GM12878 (cell line): Measurements from ENCODE around the gene SBF1. TPM values are rescaled to one million over a fixed set of nuclear protein-coding genes. Genes with fewer than 3 reads are reported as not detected.
"Not testable (repeated sequence)": the region's sequence is repeated elsewhere in the genome, so short reads cannot be mapped to it uniquely, and the experiment has no call there.

Experiments used
- ATAC-seq: fragments of 200-7000 bp; cut with Tn5 transposase; 3 replicates; pipeline ENCODE4 v1.9.1; 2020; ENCODE audit warnings: mild to moderate bottlenecking, moderate library complexity
- BruUV-seq: library from RNA; stranded (reverse); fragments of 400-500 nt; replicated peaks from 2 replicates; lab custom pipeline; 2021; lab: Mats Ljungman, UMichigan
- CTCF ChIA-PET: fragments of 300-600 bp; sonication (Branson Sonifier 250); formaldehyde crosslinking; extraction: SDS; loops from one replicate; lab custom pipeline; 2021; ENCODE audit warnings: inconsistent platforms; lab: Yijun Ruan, JAX
- POLR2A ChIA-PET: fragments of 350-600 bp; formaldehyde crosslinking; extraction: SDS; loops from one replicate; lab custom pipeline; 2021; ENCODE audit warnings: inconsistent platforms; lab: Charles Lee
- RAD21 ChIA-PET: fragments of 300-600 bp; sonication (Branson Sonifier 250); formaldehyde crosslinking; loops from one replicate; lab custom pipeline; 2023; ENCODE audit warnings: antibody characterized with exemption; ENCODE audit not compliant: unreplicated experiment; lab: Charles Lee
- SMC1A ChIA-PET: fragments of 300-600 bp; sonication (Branson Sonifier 250); formaldehyde crosslinking; loops from one replicate; lab custom pipeline; 2023; ENCODE audit not compliant: unreplicated experiment, uncharacterized antibody; lab: Charles Lee
- DNase-seq: peaks from one replicate; pipeline ENCODE4 v3.0.0-alpha.2; 2011; ENCODE audit warnings: low read depth, low spot score
- FAIRE-seq: peaks from 3 replicates; lab custom pipeline; 2011; peaks lifted over from hg19 to GRCh38; lab: Jason Lieb, UNC
- H2AFZ ChIP-seq: 2 replicates; pipeline ENCODE4 v1.6.0; 2011; ENCODE audit warnings: low read depth, low read length, control low read depth; ENCODE audit not compliant: control insufficient read depth
- H3K27ac ChIP-seq: 2 replicates; pipeline ENCODE4 v1.5.1; 2011; ENCODE audit warnings: control low read depth; ENCODE audit not compliant: control insufficient read depth, insufficient read depth
- H3K27me3 ChIP-seq, 2 experiments: replicated peaks in 1 of 2; 2 replicates each; pipeline versions ENCODE4 v1.6.0 to v1.6.1; 2011; ENCODE audit warnings: low read length in 1 of 2; ENCODE audit not compliant: control insufficient read depth in 2 of 2, insufficient read depth in 2 of 2
- H3K36me3 ChIP-seq, 2 experiments: 2 replicates each; pipeline ENCODE4 v1.5.1; 2011; ENCODE audit warnings: low read length in 1 of 2; ENCODE audit not compliant: control insufficient read depth in 2 of 2, insufficient read depth in 2 of 2
- H3K4me1 ChIP-seq: 2 replicates; pipeline ENCODE4 v1.6.1; 2011; ENCODE audit warnings: mild to moderate bottlenecking, low read length, moderate library complexity, mixed read lengths; ENCODE audit not compliant: control insufficient read depth, insufficient read depth
- H3K4me2 ChIP-seq: 2 replicates; pipeline ENCODE4 v1.6.0; 2011; ENCODE audit warnings: control low read depth; ENCODE audit not compliant: control insufficient read depth, insufficient read depth
- H3K4me3 ChIP-seq: fragments of 200-600 bp; sonication (generic); 2 replicates; pipeline ENCODE4 v1.5.1; 2016
- H3K79me2 ChIP-seq: 2 replicates; pipeline ENCODE4 v1.6.0; 2011; ENCODE audit warnings: low read length; ENCODE audit not compliant: control insufficient read depth, insufficient read depth
- H3K9ac ChIP-seq: 2 replicates; pipeline ENCODE4 v1.8.0; 2011; ENCODE audit warnings: low read length, control low read depth, mixed read lengths; ENCODE audit not compliant: control insufficient read depth, insufficient read depth
- H3K9me3 ChIP-seq: replicated peaks from 3 replicates; pipeline ENCODE4 v1.5.1; 2011; ENCODE audit warnings: mild to moderate bottlenecking, low read length; ENCODE audit not compliant: control insufficient read depth, insufficient read depth
- H4K20me1 ChIP-seq: 2 replicates; pipeline ENCODE4 v1.6.0; 2011; ENCODE audit not compliant: control insufficient read depth, insufficient read depth
- BCL11A ChIP-seq: IDR thresholded peaks from 2 replicates; pipeline ENCODE4 v1.6.1; 2011; ENCODE audit warnings: low read depth, low read length
- NKRF ChIP-seq: fragments of 450-650 bp; conservative IDR thresholded peaks from 2 replicates; pipeline ENCODE4 v1.6.1; 2017; ENCODE audit warnings: mild to moderate bottlenecking, moderate library complexity
- WGBS: methylation state at CpG from one replicate; pipeline ENCODE4 v1.1.6; 2016; ENCODE audit warnings: low lambda C conversion rate; ENCODE audit not compliant: insufficient replicate concordance, insufficient coverage; ENCODE audit errors: missing lambda C conversion rate; 5-methylcytosine and 5-hydroxymethylcytosine counted together
- in situ Hi-C: fragments of 300-500 bp; cut with MboI; formaldehyde crosslinking; loops from 9 replicates; pipeline ENCODE4 v1.14.3; 2018; ENCODE audit warnings: mixed read lengths
- intact Hi-C: fragments of 100-400 bp; cut with micrococcal nuclease; formaldehyde crosslinking; loops from one replicate; pipeline ENCODE4 v1.14.2; 2022; ENCODE audit not compliant: unreplicated experiment
- polyA plus RNA-seq, 11 experiments: library from polyadenylated mRNA; depleted of rRNA in 4 of 11; unstranded in 6 of 11; stranded (reverse) in 5 of 11; fragments of >200 nt; fragmentation: Nextera tagmentation in 4 of 11; fragmentation: Illumina TruSeq in 1 of 11; extraction: Ambion mirVana in 4 of 11; extraction: Trizol in 1 of 11; gene quantifications; 1 replicate in 1 of 11; 2 replicates in 10 of 11; pipeline versions ENCODE4 v1.2.1 to v1.2.3, GENCODE V29; 2011 to 2016; ENCODE audit warnings: inconsistent platforms in 2 of 11, missing spikeins in 2 of 11, low read depth in 1 of 11
- total RNA-seq, 4 experiments: library from RNA; depleted of rRNA in 3 of 4; stranded (reverse); fragments of >200 nt in 3 of 4; fragmentation: Illumina TruSeq in 1 of 4; extraction: Trizol in 1 of 4; gene quantifications; 2 replicates each; pipeline versions ENCODE4 v1.2.1 to v1.2.3, GENCODE V29; 2013 to 2021

The SBF1 gene
- total and polyA plus RNA-seq, 10 of the 15 experiments (the other 5 are each of a cell fraction or from before 2014, with no cell fraction given): 0.23 to 95.0 (median 17.8) TPM

- TF ChIP-seq NKRF (no peak), BCL11A (no peak)
- TF ChIP-seq, all 136 proteins: peak for 0
Measured at GRCh38 chr22:50414476-50415248, 60.2 kb downstream of the SBF1 start (continued).

DNA sequence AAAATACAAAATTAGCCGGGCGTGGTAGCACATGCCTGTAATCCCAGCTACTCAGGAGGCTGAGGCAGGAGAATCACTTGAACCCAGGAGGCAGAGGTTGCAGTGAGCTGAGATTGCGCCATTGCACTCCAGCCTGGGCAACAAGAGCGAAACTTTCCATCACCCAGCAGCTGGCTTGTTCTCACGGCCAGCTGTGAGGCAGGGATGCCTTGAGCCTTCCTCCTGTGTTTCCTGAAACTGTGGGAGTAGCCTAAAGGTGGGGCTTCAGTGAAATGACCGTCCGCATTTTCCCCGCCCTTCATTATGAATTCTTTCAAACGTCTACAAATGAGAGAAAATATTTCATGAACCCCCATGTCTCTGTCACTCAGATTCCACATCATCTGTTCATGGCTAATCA, 65.9 kb downstream of the SBF1 start:
- H3K4me2 ChIP-seq, H3K9me3 ChIP-seq, H3K79me2 ChIP-seq, H2AFZ ChIP-seq, ATAC-seq, SMC1A ChIA-PET, H3K9ac ChIP-seq, H4K20me1 ChIP-seq, BruUV-seq, H3K27ac ChIP-seq, DNase-seq, H3K27me3 ChIP-seq, intact Hi-C loops, POLR2A ChIA-PET, FAIRE-seq, RAD21 ChIA-PET, CTCF ChIA-PET, H3K4me3 ChIP-seq, in situ Hi-C loops, H3K4me1 ChIP-seq: not testable (repeated sequence)
- peaks cover 13 to 16% of the 10 kb centered on the region in 2 experiments; a peak in 3 of 4 replicates for H3K36me3 ChIP-seq
- 69% methylated on average over 7 of the region's 9 CpGs for WGBS
